Activated CD8-positive, alpha-beta T cell treated with anti-CD3 and anti-CD28 coated beads, Interleukin-2, amount 10 ng/mL, durations not matched to agents 7 days and 5 days (primary cell): Measurements from ENCODE around the gene MYCN. TPM values are rescaled to one million over a fixed set of nuclear protein-coding genes. Genes with fewer than 3 reads are reported as not detected.
"Not testable (repeated sequence)": the region's sequence is repeated elsewhere in the genome, so short reads cannot be mapped to it uniquely, and the experiment has no call there.

Experiments
- ATAC-seq: fragments of 150-1000 bp; cut with Tn5 transposase; one replicate; pipeline ENCODE4 v1.10.0; 2021; ENCODE audit warnings: moderate library complexity
- CTCF ChIA-PET: fragments of 350-600 bp; sonication (Branson Sonifier 250); formaldehyde crosslinking; loops from one replicate; lab custom pipeline; 2021; ENCODE audit warnings: antibody characterized with exemption; lab: Charles Lee
- POLR2A ChIA-PET: fragments of 350-600 bp; sonication (Branson Sonifier 250); formaldehyde crosslinking; loops from one replicate; lab custom pipeline; 2021; ENCODE audit warnings: antibody characterized with exemption; lab: Charles Lee
- DNase-seq: peaks from one replicate; pipeline ENCODE4 v3.0.0-alpha.2; 2020
- H3K27ac Mint-ChIP-seq: one replicate; pipeline ENCODE4 v1.8.0; 2021; ENCODE audit warnings: mild to moderate bottlenecking, mixed read lengths
- H3K27me3 Mint-ChIP-seq: one replicate; pipeline ENCODE4 v1.8.0; 2021; ENCODE audit warnings: low read depth, mixed read lengths
- H3K36me3 Mint-ChIP-seq: one replicate; pipeline ENCODE4 v1.8.0; 2021; ENCODE audit warnings: low read depth, mixed read lengths
- H3K4me1 Mint-ChIP-seq: one replicate; pipeline ENCODE4 v1.8.0; 2021; ENCODE audit warnings: low read depth, mixed read lengths
- H3K4me3 Mint-ChIP-seq: one replicate; pipeline ENCODE4 v1.8.0; 2021; ENCODE audit warnings: mild to moderate bottlenecking, mixed read lengths
- H3K9me3 Mint-ChIP-seq: one replicate; pipeline ENCODE4 v1.8.0; 2022; ENCODE audit warnings: mixed read lengths; ENCODE audit not compliant: insufficient read depth
- total RNA-seq, 2 experiments: library from RNA; stranded (reverse); gene quantifications; one replicate each; pipeline ENCODE4 v1.2.3, GENCODE V29; 2021

MYCN gene
- total RNA-seq, 2 experiments from 2014 or later: not detected

- H3K4me3 Mint-ChIP-seq: no peak overlapping the region
- ChIA-PET POLR2A (no interaction called here), CTCF (no interaction called here)
- H3K9me3 Mint-ChIP-seq: no peaks in the 10 kb centered on the region
- no peaks in the 10 kb centered on the region for H3K4me1 Mint-ChIP-seq
- H3K27ac Mint-ChIP-seq: no peak overlapping the region
- DNase-seq: no peak
- ATAC-seq: no peak
- no peaks in the 10 kb centered on the region for H3K36me3 Mint-ChIP-seq
- peaks cover 8% of the 10 kb centered on the region for H3K27me3 Mint-ChIP-seq
These were observed 12.7 kb upstream of the MYCN start for GRCh38 chr2:15927551-15928218.

GRCh38 chr2:15929008-15929407 is 11.3 kb upstream of the MYCN start:
- ATAC-seq, H3K36me3 Mint-ChIP-seq, H3K4me1 Mint-ChIP-seq, POLR2A ChIA-PET, H3K27ac Mint-ChIP-seq, H3K4me3 Mint-ChIP-seq, DNase-seq, CTCF ChIA-PET, H3K9me3 Mint-ChIP-seq, H3K27me3 Mint-ChIP-seq: not testable (repeated sequence)

- peaks cover 8% of the 10 kb centered on the region for H3K27me3 Mint-ChIP-seq
- ChIA-PET POLR2A (no interaction called here), CTCF (interaction anchor here (1.5 kb wide), 1 partner anchor 10 kb away, joined by 4 read pairs; no protein-coding TSS in a partner anchor)
- no peak overlapping the region for H3K4me3 Mint-ChIP-seq
- H3K9me3 Mint-ChIP-seq: no peaks in the 10 kb centered on the region
- H3K27ac Mint-ChIP-seq: no peak overlapping the region
- H3K4me1 Mint-ChIP-seq: no peaks in the 10 kb centered on the region
- no peak for ATAC-seq
- no peak for DNase-seq
- no peaks in the 10 kb centered on the region for H3K36me3 Mint-ChIP-seq
These were observed 10.5 kb upstream of the MYCN start for GRCh38 chr2:15929861-15930260.

DNA sequence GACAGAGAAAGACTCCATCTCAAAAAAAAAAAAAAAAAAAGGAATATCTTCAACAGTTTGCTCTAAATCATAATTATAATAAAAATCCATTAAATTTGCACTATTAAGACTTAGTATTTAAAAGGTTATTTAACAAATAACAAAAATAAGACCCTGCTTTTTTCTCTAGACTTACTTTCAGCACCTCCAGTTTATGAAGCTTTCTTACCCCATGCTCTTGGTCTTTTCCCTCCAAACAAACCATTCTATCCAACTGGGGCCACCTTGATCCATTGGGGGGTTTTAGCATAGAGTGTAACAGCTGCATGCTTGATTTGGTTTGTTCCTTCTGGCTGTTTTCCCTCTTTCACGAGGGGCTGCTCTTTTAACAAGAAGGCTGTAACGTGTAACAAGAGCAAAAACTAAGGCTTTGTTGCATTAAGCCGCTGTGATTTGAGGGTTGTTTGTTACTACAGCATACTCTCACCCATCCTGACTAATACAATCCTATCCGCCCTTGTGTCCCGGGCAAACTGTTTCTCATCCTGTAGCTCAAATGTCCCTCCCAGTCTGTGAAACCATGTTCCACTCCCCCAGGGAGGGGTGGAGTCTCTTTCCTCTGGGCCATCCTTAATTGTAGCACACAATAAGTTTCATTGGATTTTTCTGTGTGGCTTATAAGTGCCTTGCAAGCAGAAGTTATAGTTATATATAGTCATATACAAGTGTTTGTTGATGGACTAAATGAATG is 9.6 kb upstream of the MYCN start:
- ATAC-seq (no peak), DNase-seq (no peak)
- no peaks in the 10 kb centered on the region for H3K36me3 Mint-ChIP-seq
- H3K27me3 Mint-ChIP-seq: peaks cover 4% of the 10 kb centered on the region
- CTCF ChIA-PET: interaction anchor here (1.5 kb wide), 1 partner anchor 9 kb away, joined by 4 read pairs; no protein-coding TSS in a partner anchor
- H3K4me1 Mint-ChIP-seq: no peaks in the 10 kb centered on the region
- H3K4me3 Mint-ChIP-seq: no peak overlapping the region
- H3K27ac Mint-ChIP-seq: no peak overlapping the region
- POLR2A ChIA-PET: no interaction called here
- no peaks in the 10 kb centered on the region for H3K9me3 Mint-ChIP-seq

GRCh38 chr2:15931319-15931890 is 8.9 kb upstream of the MYCN start:
- POLR2A ChIA-PET: no interaction called here
- Mint-ChIP-seq H3K27me3 (peaks cover 5% of the 10 kb centered on the region), H3K27ac (no peak overlapping the region), H3K4me1 (no peaks in the 10 kb centered on the region), H3K36me3 (no peaks in the 10 kb centered on the region), H3K9me3 (no peaks in the 10 kb centered on the region), H3K4me3 (no peak overlapping the region)
- ATAC-seq (no peak), DNase-seq (no peak)
- CTCF ChIA-PET: interaction anchor here (0.7 kb wide), 1 partner anchor 8 kb away, joined by 3 read pairs; the partner anchor contains the start of gene MYCN

DNA sequence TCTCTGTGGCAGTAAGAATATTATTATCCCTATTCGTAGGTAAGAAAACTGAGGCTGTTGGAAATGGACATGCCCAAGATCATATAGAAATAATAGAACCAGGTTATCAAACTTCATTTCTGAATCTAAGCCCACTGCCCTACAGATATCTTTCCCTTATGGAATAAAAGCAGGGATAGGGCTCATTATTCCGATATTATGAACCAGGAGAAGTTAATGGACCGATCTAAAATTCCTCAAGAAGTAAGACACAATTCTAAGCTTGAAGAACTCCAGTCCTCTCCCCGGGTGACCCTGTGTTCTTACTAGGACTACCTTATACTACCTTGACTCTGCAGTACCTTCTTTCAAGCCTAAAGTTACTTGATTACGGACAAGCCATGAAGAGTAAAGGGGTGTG is 8.4 kb upstream of the MYCN start:
- H3K27ac Mint-ChIP-seq: no peak overlapping the region
- POLR2A ChIA-PET: no interaction called here
- no peaks in the 10 kb centered on the region for H3K4me1 Mint-ChIP-seq
- H3K36me3 Mint-ChIP-seq: no peaks in the 10 kb centered on the region
- H3K9me3 Mint-ChIP-seq: no peaks in the 10 kb centered on the region
- no peak overlapping the region for H3K4me3 Mint-ChIP-seq
- CTCF ChIA-PET: interaction anchor here (0.7 kb wide), 1 partner anchor 8 kb away, joined by 3 read pairs; the partner anchor contains the start of gene MYCN
- ATAC-seq (no peak), DNase-seq (no peak)
- H3K27me3 Mint-ChIP-seq: peaks cover 8% of the 10 kb centered on the region

GRCh38 chr2:15932394-15933183 is 7.8 kb upstream of the MYCN start:
- ChIA-PET CTCF (no interaction called here), POLR2A (no interaction called here)
- Mint-ChIP-seq H3K4me3 (no peak overlapping the region), H3K36me3 (no peaks in the 10 kb centered on the region), H3K27me3 (peaks cover 12% of the 10 kb centered on the region), H3K4me1 (no peaks in the 10 kb centered on the region), H3K9me3 (no peaks in the 10 kb centered on the region), H3K27ac (no peak overlapping the region)
- DNase-seq (no peak), ATAC-seq (no peak)

DNA sequence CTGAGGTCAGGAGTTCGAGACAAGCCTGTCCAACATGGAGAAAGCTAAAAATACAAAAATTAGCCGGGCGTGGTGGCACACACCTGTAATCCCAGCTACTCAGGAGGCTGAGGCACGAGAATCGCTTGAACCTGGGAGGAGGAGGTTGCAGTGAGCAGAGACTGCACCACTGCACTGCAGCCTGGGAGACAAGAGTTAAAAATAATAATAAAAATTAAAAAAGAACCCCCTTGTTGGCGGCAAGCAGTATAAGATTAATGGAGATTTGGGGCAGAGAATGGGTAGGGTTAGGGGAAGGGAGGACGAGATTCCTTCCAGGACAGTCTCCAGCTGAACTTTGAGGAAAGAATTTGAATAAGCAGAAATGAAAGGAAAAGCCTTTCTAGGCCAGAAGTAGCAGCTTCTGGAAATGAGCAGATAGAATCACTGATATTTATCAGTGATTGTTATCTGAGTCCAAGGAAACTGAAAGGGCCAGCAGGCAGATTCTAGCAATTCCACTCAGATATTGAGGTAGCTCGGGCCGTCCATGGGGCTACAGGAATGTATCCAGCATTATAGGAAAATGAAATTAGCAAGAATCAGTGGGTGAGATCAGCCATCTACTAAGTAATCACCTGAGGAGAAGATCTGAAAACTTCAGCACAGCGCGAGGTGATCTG is 7.0 kb upstream of the MYCN start:
- ATAC-seq: no peak
- H3K27me3 Mint-ChIP-seq: peaks cover 14% of the 10 kb centered on the region

DNA sequence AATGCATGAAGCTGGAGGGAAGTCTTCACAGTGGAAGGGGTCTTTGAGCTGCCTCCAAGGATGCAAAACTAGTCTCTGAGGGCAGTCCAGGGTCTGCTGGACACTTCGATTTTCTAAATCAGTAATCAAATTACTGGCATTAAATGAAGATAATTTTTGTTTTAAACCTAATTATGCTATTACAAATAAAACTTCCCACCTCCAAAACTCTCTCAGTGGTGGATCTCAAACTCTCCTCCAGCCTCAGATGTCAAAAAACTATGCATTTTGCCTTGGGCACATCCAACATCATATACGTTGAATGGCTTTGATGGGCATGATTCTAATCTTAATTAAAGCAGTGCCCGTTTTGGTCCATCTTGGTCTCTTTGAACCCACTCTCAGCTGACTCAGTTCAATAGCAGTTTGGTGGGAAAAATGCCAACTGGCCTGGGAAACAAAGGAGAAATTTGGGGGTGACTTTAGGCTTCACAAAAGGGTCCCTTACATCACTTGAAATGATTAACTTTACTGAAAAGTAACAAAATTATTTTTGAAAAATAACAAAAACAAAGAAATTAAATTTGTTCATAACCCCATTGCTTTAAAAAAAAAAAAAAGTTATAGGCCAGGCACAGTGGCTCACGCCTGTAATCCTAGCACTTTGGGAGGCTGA is 5.9 kb upstream of the MYCN start:
- ATAC-seq (no peak), DNase-seq (no peak)
- CTCF ChIA-PET: no interaction called here
- Mint-ChIP-seq H3K4me1 (no peaks in the 10 kb centered on the region), H3K27ac (no peak overlapping the region), H3K9me3 (no peaks in the 10 kb centered on the region), H3K36me3 (no peaks in the 10 kb centered on the region), H3K4me3 (no peak overlapping the region), H3K27me3 (peaks cover 23% of the 10 kb centered on the region)
- POLR2A ChIA-PET: no interaction called here

More for the DNA sequence above, 7.0 kb upstream of the MYCN start:
- Mint-ChIP-seq H3K4me3 (no peak overlapping the region), H3K36me3 (no peaks in the 10 kb centered on the region), H3K4me1 (no peaks in the 10 kb centered on the region), H3K9me3 (no peaks in the 10 kb centered on the region), H3K27ac (no peak overlapping the region)
- CTCF ChIA-PET: no interaction called here
- POLR2A ChIA-PET: no interaction called here
- DNase-seq: no peak

DNA sequence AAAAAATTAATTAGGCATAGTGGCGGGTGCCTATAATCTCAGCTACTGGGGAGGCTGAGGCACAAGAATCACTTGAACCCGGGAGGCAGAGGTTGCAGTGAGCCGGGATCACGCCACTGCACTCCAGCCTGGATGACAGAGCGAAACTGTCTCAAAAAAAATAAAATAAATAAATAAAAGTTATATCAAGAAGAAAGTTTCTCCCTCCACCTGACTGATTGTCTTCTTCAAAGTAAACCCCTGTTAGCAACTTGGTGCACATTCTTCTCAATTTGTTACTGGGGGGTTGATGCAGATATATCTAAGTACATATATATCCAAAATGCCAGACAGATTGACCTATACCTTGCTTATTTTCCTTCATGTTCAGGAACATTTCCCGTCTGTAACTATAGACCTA is 5.2 kb upstream of the MYCN start:
- CTCF ChIA-PET: no interaction called here
- no peak for ATAC-seq
- no peaks in the 10 kb centered on the region for H3K36me3 Mint-ChIP-seq
- peaks cover 3% of the 10 kb centered on the region for H3K4me1 Mint-ChIP-seq
- POLR2A ChIA-PET: no interaction called here
- H3K4me3 Mint-ChIP-seq: no peak overlapping the region
- no peak for DNase-seq
- peaks cover 27% of the 10 kb centered on the region for H3K27me3 Mint-ChIP-seq
- no peaks in the 10 kb centered on the region for H3K9me3 Mint-ChIP-seq
- no peak overlapping the region for H3K27ac Mint-ChIP-seq

- H3K4me1 Mint-ChIP-seq: peaks cover 5% of the 10 kb centered on the region
- H3K4me3 Mint-ChIP-seq: no peak overlapping the region
- ChIA-PET CTCF (no interaction called here), POLR2A (no interaction called here)
- H3K27ac Mint-ChIP-seq: no peak overlapping the region
- ATAC-seq (no peak), DNase-seq (no peak)
- no peaks in the 10 kb centered on the region for H3K36me3 Mint-ChIP-seq
- no peaks in the 10 kb centered on the region for H3K9me3 Mint-ChIP-seq
- H3K27me3 Mint-ChIP-seq: peaks cover 26% of the 10 kb centered on the region
These were observed 4.7 kb upstream of the MYCN start for GRCh38 chr2:15935675-15936074.
